ENCODE measurements around the gene BANK1. TPM values are rescaled to one million over a fixed set of nuclear protein-coding genes. Genes with fewer than 3 reads are reported as not detected.

The BANK1 gene
- total and polyA plus RNA-seq, 5 donors from 2014 or later, result 0.18 to 2.9 (median 0.98) TPM

DNA sequence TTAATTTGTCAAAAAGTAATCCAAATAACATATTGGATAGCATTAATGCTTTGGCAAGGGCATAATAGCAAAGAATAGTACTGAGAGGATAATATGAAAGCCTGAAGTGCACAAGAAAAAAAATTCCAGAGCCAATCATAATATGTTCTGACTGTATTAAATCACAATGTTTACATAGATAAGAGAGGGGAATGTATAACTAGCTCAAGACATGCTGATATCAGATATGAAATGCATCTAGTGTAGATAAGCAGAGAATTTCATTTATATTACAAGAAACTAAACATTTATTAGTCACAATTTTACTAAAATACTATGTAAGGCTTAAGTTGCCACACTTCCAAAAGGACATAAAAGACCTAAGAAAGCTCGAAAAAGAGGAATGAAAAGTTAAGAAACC is 193.3 kb downstream of the BANK1 start:
- ATAC-seq (ENCODE audit: low read depth in 2 of 2) (no peak), DNase-seq (no peak)
- peaks cover 3% of the 10 kb centered on the region for H3K27me3 ChIP-seq (ENCODE audit: control insufficient read depth, insufficient read depth, low read length)
- Mint-ChIP-seq H3K4me1 (no peaks in the 10 kb centered on the region), H3K27ac (no peak overlapping the region), H3K36me3 (no peaks in the 10 kb centered on the region), H3K4me3 (no peak overlapping the region), H3K27me3 (no peaks in the 10 kb centered on the region), H3K9me3 (peaks cover 0 to 4% (median 0%) of the 10 kb centered on the region in 7 donors)
- H3K9me3 ChIP-seq (ENCODE audit: control insufficient read depth in 2 of 2, low read length in 2 of 2), result no peaks in the 10 kb centered on the region
- H3K4me3 ChIP-seq (ENCODE audit: low read depth, low read length), result no peak overlapping the region
- H3K27ac ChIP-seq (ENCODE audit: insufficient read depth, low read length, poor library complexity, severe bottlenecking), result no peak overlapping the region
- no peaks in the 10 kb centered on the region for H3K4me1 ChIP-seq (ENCODE audit: control insufficient read depth, insufficient read depth, low read length, poor library complexity, severe bottlenecking)
- H3K36me3 ChIP-seq (ENCODE audit: control insufficient read depth, insufficient read depth, low read length), result no peaks in the 10 kb centered on the region

DNA sequence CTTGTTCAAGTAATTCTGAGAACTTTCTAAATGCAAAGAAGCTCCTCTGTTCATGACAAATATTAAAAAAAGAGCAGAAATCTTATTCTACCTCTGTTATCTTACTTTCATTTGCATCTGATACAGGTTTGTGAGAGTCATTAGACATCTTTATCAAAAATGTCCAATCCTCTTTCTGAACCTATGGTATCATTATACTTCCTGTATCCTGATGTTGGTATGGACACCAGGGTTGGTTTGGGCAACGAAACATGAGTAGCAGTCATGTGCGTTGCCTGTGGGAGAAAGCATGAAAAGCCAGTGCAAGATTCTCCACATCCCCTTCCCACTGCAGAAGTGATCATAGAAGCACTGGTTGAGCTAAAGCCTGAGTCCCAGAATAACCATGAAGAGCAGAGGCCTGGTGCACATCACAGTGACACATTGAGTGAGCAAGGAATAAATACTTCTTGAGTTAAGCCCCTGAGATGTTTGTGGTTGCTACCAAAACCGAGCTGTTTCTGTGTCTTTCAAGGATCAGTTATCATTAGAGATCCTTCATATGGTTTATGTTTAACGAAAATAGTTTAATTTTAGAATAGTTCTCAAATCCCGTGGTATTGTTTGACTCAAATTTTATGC is 197.2 kb downstream of the BANK1 start:
- Histone ChIP-seq H3K4me3 (ENCODE audit: low read depth, low read length) (no peak overlapping the region), H3K36me3 (ENCODE audit: control insufficient read depth, insufficient read depth, low read length) (no peaks in the 10 kb centered on the region), H3K27me3 (ENCODE audit: control insufficient read depth, insufficient read depth, low read length) (peaks cover 3% of the 10 kb centered on the region), H3K4me1 (ENCODE audit: control insufficient read depth, insufficient read depth, low read length, poor library complexity, severe bottlenecking) (no peaks in the 10 kb centered on the region), H3K9me3 (ENCODE audit: control insufficient read depth in 2 of 2, low read length in 2 of 2) (no peaks in the 10 kb centered on the region), H3K27ac (ENCODE audit: insufficient read depth, low read length, poor library complexity, severe bottlenecking) (no peak overlapping the region)
- H3K36me3 Mint-ChIP-seq, result no peaks in the 10 kb centered on the region
- H3K4me1 Mint-ChIP-seq, result no peaks in the 10 kb centered on the region
- ATAC-seq (ENCODE audit: low read depth in 2 of 2), result no peak
- H3K9me3 Mint-ChIP-seq, result peaks cover 0 to 4% (median 0%) of the 10 kb centered on the region in 7 donors
- H3K27ac Mint-ChIP-seq, result no peak overlapping the region
- no peaks in the 10 kb centered on the region for H3K27me3 Mint-ChIP-seq
- DNase-seq, result no peak
- no peak overlapping the region for H3K4me3 Mint-ChIP-seq

GRCh38 chr4:101989551-101989950 is 199.0 kb downstream of the BANK1 start:
- H3K27me3 Mint-ChIP-seq, result no peaks in the 10 kb centered on the region
- H3K9me3 ChIP-seq (ENCODE audit: control insufficient read depth in 2 of 2, low read length in 2 of 2), result no peaks in the 10 kb centered on the region
- no peak overlapping the region for H3K27ac Mint-ChIP-seq
- H3K4me1 ChIP-seq (ENCODE audit: control insufficient read depth, insufficient read depth, low read length, poor library complexity, severe bottlenecking), result no peaks in the 10 kb centered on the region
- H3K36me3 Mint-ChIP-seq, result no peaks in the 10 kb centered on the region
- no peaks in the 10 kb centered on the region for H3K36me3 ChIP-seq (ENCODE audit: control insufficient read depth, insufficient read depth, low read length)
- H3K4me3 Mint-ChIP-seq, result no peak overlapping the region
- H3K9me3 Mint-ChIP-seq, result peaks cover 0 to 4% (median 0%) of the 10 kb centered on the region in 7 donors
- peaks cover 3% of the 10 kb centered on the region for H3K27me3 ChIP-seq (ENCODE audit: control insufficient read depth, insufficient read depth, low read length)
- DNase-seq, result no peak
- no peak for ATAC-seq (ENCODE audit: low read depth in 2 of 2)
- H3K4me1 Mint-ChIP-seq, result no peaks in the 10 kb centered on the region
- H3K27ac ChIP-seq (ENCODE audit: insufficient read depth, low read length, poor library complexity, severe bottlenecking), result no peak overlapping the region
- H3K4me3 ChIP-seq (ENCODE audit: low read depth, low read length), result no peak overlapping the region

- no peak overlapping the region for H3K4me3 Mint-ChIP-seq
- no peak for DNase-seq
- H3K9me3 Mint-ChIP-seq, result peaks cover 0 to 2% (median 0%) of the 10 kb centered on the region in 7 donors
- peaks cover 3% of the 10 kb centered on the region for H3K27me3 ChIP-seq (ENCODE audit: control insufficient read depth, insufficient read depth, low read length)
- ATAC-seq (ENCODE audit: low read depth in 2 of 2), result no peak
- H3K27ac ChIP-seq (ENCODE audit: insufficient read depth, low read length, poor library complexity, severe bottlenecking), result no peak overlapping the region
- no peaks in the 10 kb centered on the region for H3K36me3 Mint-ChIP-seq
- H3K36me3 ChIP-seq (ENCODE audit: control insufficient read depth, insufficient read depth, low read length), result no peaks in the 10 kb centered on the region
- H3K27ac Mint-ChIP-seq, result no peak overlapping the region
- H3K9me3 ChIP-seq (ENCODE audit: control insufficient read depth in 2 of 2, low read length in 2 of 2), result no peaks in the 10 kb centered on the region
- H3K27me3 Mint-ChIP-seq, result no peaks in the 10 kb centered on the region
- H3K4me3 ChIP-seq (ENCODE audit: low read depth, low read length), result no peak overlapping the region
- H3K4me1 Mint-ChIP-seq, result no peaks in the 10 kb centered on the region
- H3K4me1 ChIP-seq (ENCODE audit: control insufficient read depth, insufficient read depth, low read length, poor library complexity, severe bottlenecking), result no peaks in the 10 kb centered on the region
Measured at GRCh38 chr4:101992446-101992845, 201.9 kb downstream of the BANK1 start.

- Mint-ChIP-seq H3K27ac (no peak overlapping the region), H3K9me3 (peaks cover 0 to 2% (median 0%) of the 10 kb centered on the region in 7 donors), H3K4me1 (no peaks in the 10 kb centered on the region), H3K36me3 (no peaks in the 10 kb centered on the region), H3K27me3 (no peaks in the 10 kb centered on the region), H3K4me3 (no peak overlapping the region)
- Histone ChIP-seq H3K4me3 (ENCODE audit: low read depth, low read length) (no peak overlapping the region), H3K27me3 (ENCODE audit: control insufficient read depth, insufficient read depth, low read length) (no peaks in the 10 kb centered on the region), H3K4me1 (ENCODE audit: control insufficient read depth, insufficient read depth, low read length, poor library complexity, severe bottlenecking) (no peaks in the 10 kb centered on the region), H3K27ac (ENCODE audit: insufficient read depth, low read length, poor library complexity, severe bottlenecking) (no peak overlapping the region), H3K36me3 (ENCODE audit: control insufficient read depth, insufficient read depth, low read length) (no peaks in the 10 kb centered on the region), H3K9me3 (ENCODE audit: control insufficient read depth in 2 of 2, low read length in 2 of 2) (no peaks in the 10 kb centered on the region)
- ATAC-seq (ENCODE audit: low read depth in 2 of 2), result no peak
- DNase-seq, result no peak
Measured at GRCh38 chr4:101993002-101993841, 202.7 kb downstream of the BANK1 start.

- Histone ChIP-seq H3K4me1 (ENCODE audit: control insufficient read depth, insufficient read depth, low read length, poor library complexity, severe bottlenecking) (no peaks in the 10 kb centered on the region), H3K27ac (ENCODE audit: insufficient read depth, low read length, poor library complexity, severe bottlenecking) (no peak overlapping the region), H3K36me3 (ENCODE audit: control insufficient read depth, insufficient read depth, low read length) (no peaks in the 10 kb centered on the region), H3K9me3 (ENCODE audit: control insufficient read depth in 2 of 2, low read length in 2 of 2) (no peaks in the 10 kb centered on the region), H3K27me3 (ENCODE audit: control insufficient read depth, insufficient read depth, low read length) (no peaks in the 10 kb centered on the region), H3K4me3 (ENCODE audit: low read depth, low read length) (no peak overlapping the region)
- DNase-seq (no peak), ATAC-seq (ENCODE audit: low read depth in 2 of 2) (no peak)
- Mint-ChIP-seq H3K27ac (no peak overlapping the region), H3K4me1 (no peaks in the 10 kb centered on the region), H3K9me3 (peaks cover 0 to 2% (median 0%) of the 10 kb centered on the region in 7 donors), H3K36me3 (no peaks in the 10 kb centered on the region), H3K27me3 (no peaks in the 10 kb centered on the region), H3K4me3 (no peak overlapping the region)
Measured at GRCh38 chr4:101993842-101994775, 203.6 kb downstream of the BANK1 start.

GRCh38 chr4:102007959-102008425 is 217.5 kb downstream of the BANK1 start:
- no peaks in the 10 kb centered on the region for H3K27me3 Mint-ChIP-seq

More at GRCh38 chr4:102007959-102008425, 217.5 kb downstream of the BANK1 start:
- H3K4me1 ChIP-seq (ENCODE audit: control insufficient read depth, insufficient read depth, low read length, poor library complexity, severe bottlenecking), result no peaks in the 10 kb centered on the region
- no peak for ATAC-seq (ENCODE audit: low read depth in 2 of 2)
- H3K27ac ChIP-seq (ENCODE audit: insufficient read depth, low read length, poor library complexity, severe bottlenecking), result no peak overlapping the region
- no peak overlapping the region for H3K4me3 ChIP-seq (ENCODE audit: low read depth, low read length)
- no peak overlapping the region for H3K4me3 Mint-ChIP-seq
- no peaks in the 10 kb centered on the region for H3K36me3 ChIP-seq (ENCODE audit: control insufficient read depth, insufficient read depth, low read length)
- no peaks in the 10 kb centered on the region for H3K36me3 Mint-ChIP-seq
- H3K27ac Mint-ChIP-seq, result no peak overlapping the region
- H3K9me3 ChIP-seq (ENCODE audit: control insufficient read depth in 2 of 2, low read length in 2 of 2), result no peaks in the 10 kb centered on the region
- no peak for DNase-seq
- peaks cover 0 to 5% (median 0%) of the 10 kb centered on the region in 4 donors for H3K4me1 Mint-ChIP-seq
- H3K9me3 Mint-ChIP-seq, result no peaks in the 10 kb centered on the region
- no peaks in the 10 kb centered on the region for H3K27me3 ChIP-seq (ENCODE audit: control insufficient read depth, insufficient read depth, low read length)

Data from CD4-positive, CD25-positive, alpha-beta regulatory T cell (primary cell).